Pancreas (tissue), 10 donors: ENCODE data around the gene ROBO1. TPM values are rescaled to one million over a fixed set of nuclear protein-coding genes. Genes with fewer than 3 reads are reported as not detected.

Experiments used
- ATAC-seq, 4 donors: fragments of 200-7000 bp; cut with Tn5 transposase; one replicate each; pipeline versions ENCODE4 v1.8.0 to v1.9.1; 2020; ENCODE audit warnings: mild to moderate bottlenecking in 4 of 4, moderate library complexity in 4 of 4
- DNase-seq, 6 donors: peaks; one replicate each; pipeline ENCODE4 v3.0.0-alpha.2; 2020
- FAIRE-seq: peaks from 2 replicates; lab custom pipeline; 2012; peaks lifted over from hg19 to GRCh38; lab: Jason Lieb, UNC
- H3K27ac ChIP-seq, 4 donors: fragments of 200-600 bp; sonication (generic); 1 replicate in 3 of 4; 2 replicates in 1 of 4; pipeline versions ENCODE4 v1.5.0 to v1.8.0; 2020
- H3K27me3 ChIP-seq, 4 donors: fragments of 200-600 bp; one replicate each; pipeline ENCODE4 v1.8.0; 2021
- H3K36me3 ChIP-seq, 3 donors: fragments of 200-600 bp; sonication (generic) in 1 of 3; one replicate each; pipeline versions ENCODE4 v1.5.0 to v1.8.0; 2020 to 2021
- H3K4me1 ChIP-seq, 3 donors: fragments of 200-600 bp; one replicate each; pipeline ENCODE4 v1.8.0; 2021
- H3K4me3 ChIP-seq, 4 donors: fragments of 200-600 bp; sonication (generic) in 2 of 4; one replicate each; pipeline versions ENCODE4 v1.5.0 to v1.8.0; 2020 to 2021
- H3K9me3 ChIP-seq, 4 donors: fragments of 200-600 bp; one replicate each; pipeline ENCODE4 v1.8.0; 2021
- CTCF ChIP-seq, 4 donors: fragments of 200-600 bp; sonication (generic) in 3 of 4; IDR thresholded peaks; one replicate each; pipeline versions ENCODE4 v1.5.0 to v1.8.0; 2021; ENCODE audit warnings: antibody characterized with exemption in 4 of 4
- whole genome bisulfite sequencing, 2 donors: extraction: QIAGEN DNeasy Blood & Tissue Kit; methylation state at CpG; one replicate each; pipeline ENCODE4 v1.1.7; 2013; 5-methylcytosine and 5-hydroxymethylcytosine counted together
- intact Hi-C, 3 donors: fragments of 100-400 bp; cut with DNase I; formaldehyde crosslinking; loops; one replicate each; pipeline versions ENCODE4 v1.11.1 to v1.14.2; 2022
- microRNA-seq, 2 donors: library from miRNA; unstranded; fragments of <30 nt; microRNA quantifications; one replicate each; pipeline versions ENCODE4 to v1.1.0, GENCODE V29; 2019 to 2020
- polyA plus RNA-seq, 2 donors: library from polyadenylated mRNA; stranded (reverse); fragments of 200-250 nt; gene quantifications; one replicate each; pipeline ENCODE4 v1.2.3, GENCODE V29; 2013
- total RNA-seq, 6 donors: library from RNA; stranded (reverse); fragmentation: NEBNext Ultra II Directional in 4 of 6; extraction: Animal tissue kit (Norgen Biotek cat#: 25700) in 4 of 6; gene quantifications; one replicate each; pipeline versions ENCODE4 v1.2.1 to v1.2.4, GENCODE V29; 2021 to 2023
- donor health status: healthy with polysubstance abuse.
- donor health status: DM: no; HTN: no; CAD: no; lungs with moderate emphysema.
- donor health status: DM: no; HTN: no; CAD: no.
- donor health status: control.
- donor health status: control.
- donor health status: Bipolar disorder and iron deficiency.
- donor health status: DM: yes; HTN: yes; CAD: no.
- donor health status: DM: no; HTN: no; CAD: no.
- donor health status: DM: no; HTN: no; CAD: no.
- donor health status: DM: yes; HTN: yes; CAD: no.

ROBO1 gene
- total and polyA plus RNA-seq, 8 donors, result 0.51 to 8.5 (median 2.8) TPM

DNA sequence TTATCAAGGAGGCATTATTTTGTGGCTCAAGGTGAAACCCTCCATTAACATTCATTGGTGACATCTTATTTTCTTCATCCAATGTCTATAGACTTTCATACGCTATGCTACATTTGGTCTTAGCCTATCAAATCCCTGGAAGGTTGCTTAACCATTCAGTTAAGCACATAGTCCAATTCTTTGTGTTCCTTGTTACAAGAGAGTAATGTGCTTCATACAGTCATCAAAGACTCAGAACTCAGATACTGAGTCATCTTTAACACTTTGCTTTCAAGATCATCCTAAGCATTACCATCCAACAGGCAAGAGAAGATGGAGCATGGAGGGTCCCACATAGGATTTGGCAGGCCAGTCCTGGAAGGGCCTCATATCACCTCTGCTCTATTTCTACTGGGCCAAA is 1202.1 kb downstream of the ROBO1 start:
- DNase-seq (no peak), FAIRE-seq (no peak), ATAC-seq (no peak)
- no peak for TF ChIP-seq CTCF (IDR thresholded peaks at IDR 0.05)
- Histone ChIP-seq H3K9me3 (no peaks in the 10 kb centered on the region), H3K4me1 (no peaks in the 10 kb centered on the region), H3K4me3 (no peak overlapping the region), H3K27me3 (no peaks in the 10 kb centered on the region), H3K27ac (no peak overlapping the region), H3K36me3 (no peaks in the 10 kb centered on the region)
- intact Hi-C loops, result no loop called here
- WGBS, 2 donors, result 75 to 82% methylated on average over 1 of the region's 1 CpG

DNA sequence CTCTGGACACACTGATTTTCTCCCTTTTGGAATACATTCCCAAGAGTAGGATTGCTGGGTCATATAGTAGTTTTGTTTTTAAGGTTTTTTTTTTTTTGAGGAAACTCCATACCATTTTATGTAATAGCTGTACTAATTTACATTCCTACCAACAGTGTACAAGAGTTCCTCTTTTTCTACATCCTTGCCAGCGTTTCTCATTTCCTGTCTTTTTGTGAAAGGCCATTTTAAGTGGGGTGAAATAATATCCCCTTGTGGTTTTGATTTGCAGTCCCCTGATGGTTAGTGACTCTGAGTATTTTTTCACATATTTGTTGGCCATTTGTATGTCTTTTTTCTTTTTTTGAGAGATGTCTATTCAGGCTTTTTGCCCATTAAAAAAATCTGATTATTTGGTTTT is 1205.5 kb downstream of the ROBO1 start:
- no peak for TF ChIP-seq CTCF (IDR thresholded peaks at IDR 0.05)
- WGBS, 2 donors, result 54 to 58% methylated on average over 1 of the region's 1 CpG
- no peak for ATAC-seq
- Histone ChIP-seq H3K4me1 (no peaks in the 10 kb centered on the region), H3K27me3 (no peaks in the 10 kb centered on the region), H3K9me3 (no peaks in the 10 kb centered on the region), H3K4me3 (no peak overlapping the region), H3K36me3 (no peaks in the 10 kb centered on the region), H3K27ac (no peak overlapping the region)
- no peak for DNase-seq
- intact Hi-C loops, result no loop called here
- FAIRE-seq, result no peak

Small RNA genes within 50 kb of the gene (microRNA-seq; reads per million reads assigned to microRNA genes)
- 0 reads per million in 2 donors for gene MIR3923
